ENCODE measurements around the gene CCDC195. TPM values are rescaled to one million over a fixed set of nuclear protein-coding genes. Genes with fewer than 3 reads are reported as not detected.
A peak's percentile ranks its signal among the peaks of the same experiment; 100 is the strongest.

The CCDC195 gene
- total RNA-seq, 1 experiment from 2014 or later: not detected

DNA sequence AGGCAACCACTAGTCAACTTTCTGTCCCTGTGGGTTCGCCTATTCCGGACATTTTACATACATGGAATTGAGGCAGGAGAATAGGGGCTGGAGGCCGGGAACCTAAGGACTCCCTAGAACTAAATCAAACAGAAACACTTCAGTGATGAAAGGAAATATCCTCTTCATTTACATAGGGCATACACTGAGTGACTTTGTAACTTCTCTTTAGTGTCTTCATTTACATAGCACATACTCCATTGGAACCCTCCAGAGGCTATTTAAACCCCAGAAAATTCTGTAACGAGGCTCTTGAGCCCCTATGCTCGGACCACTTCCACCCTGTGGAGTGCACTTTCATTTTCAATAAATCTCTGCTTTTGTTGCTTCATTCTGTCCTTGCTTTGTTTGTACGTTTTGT is 56.5 kb downstream of the CCDC195 start:
- H3F3A ChIP-seq (ENCODE audit: insufficient read depth, low read depth): no peaks in the 10 kb centered on the region
- no peak for TF ChIP-seq EZH2 (IDR thresholded peaks at IDR 0.05; ENCODE audit: low read depth)
- TF ChIP-seq, protein P1, sequence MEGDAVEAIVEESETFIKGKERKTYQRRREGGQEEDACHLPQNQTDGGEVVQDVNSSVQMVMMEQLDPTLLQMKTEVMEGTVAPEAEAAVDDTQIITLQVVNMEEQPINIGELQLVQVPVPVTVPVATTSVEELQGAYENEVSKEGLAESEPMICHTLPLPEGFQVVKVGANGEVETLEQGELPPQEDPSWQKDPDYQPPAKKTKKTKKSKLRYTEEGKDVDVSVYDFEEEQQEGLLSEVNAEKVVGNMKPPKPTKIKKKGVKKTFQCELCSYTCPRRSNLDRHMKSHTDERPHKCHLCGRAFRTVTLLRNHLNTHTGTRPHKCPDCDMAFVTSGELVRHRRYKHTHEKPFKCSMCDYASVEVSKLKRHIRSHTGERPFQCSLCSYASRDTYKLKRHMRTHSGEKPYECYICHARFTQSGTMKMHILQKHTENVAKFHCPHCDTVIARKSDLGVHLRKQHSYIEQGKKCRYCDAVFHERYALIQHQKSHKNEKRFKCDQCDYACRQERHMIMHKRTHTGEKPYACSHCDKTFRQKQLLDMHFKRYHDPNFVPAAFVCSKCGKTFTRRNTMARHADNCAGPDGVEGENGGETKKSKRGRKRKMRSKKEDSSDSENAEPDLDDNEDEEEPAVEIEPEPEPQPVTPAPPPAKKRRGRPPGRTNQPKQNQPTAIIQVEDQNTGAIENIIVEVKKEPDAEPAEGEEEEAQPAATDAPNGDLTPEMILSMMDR (conservative IDR thresholded peaks at IDR 0.05): no peak
- 0 out of 2 replicates have a peak overlapping the region, but pooled peaks have one; percentile 17 for H2AFZ ChIP-seq
- no peak overlapping the region for H3K4me3 ChIP-seq
- no peaks in the 10 kb centered on the region for H4K20me1 ChIP-seq (ENCODE audit: insufficient read depth)
- H3K9me2 ChIP-seq (ENCODE audit: insufficient read depth): no peaks in the 10 kb centered on the region
- no peaks in the 10 kb centered on the region for H3K79me2 ChIP-seq (ENCODE audit: low read depth)
- H3K4me2 ChIP-seq: peak overlapping the region; percentile 6; the same call in 1 of the 2 replicates
- intact Hi-C loops (cut with micrococcal nuclease; ENCODE audit: unreplicated experiment): no loop called here
- ChIA-PET CTCF (no interaction called here), POLR2A (ENCODE audit: unreplicated experiment) (no interaction called here)
- no peaks in the 10 kb centered on the region for H3K36me3 ChIP-seq (ENCODE audit: low read depth)
- H3K9me3 ChIP-seq (ENCODE audit: insufficient read depth, low read depth): peaks cover 15% of the 10 kb centered on the region; the same call in 1 of the 2 replicates
- H3K4me1 ChIP-seq (replicated peaks; ENCODE audit: insufficient read depth): no peaks in the 10 kb centered on the region
- H3K27ac ChIP-seq: no peak overlapping the region
- no TSS peak for BruUV-seq (replicated peaks)
- no peaks in the 10 kb centered on the region for H3K27me3 ChIP-seq (ENCODE audit: insufficient read depth, low read depth)
- no peak for DNase-seq

GRCh38 chr2:224658780-224659405 is 57.3 kb downstream of the CCDC195 start:
- H3K27ac ChIP-seq: no peak overlapping the region
- intact Hi-C loops (cut with micrococcal nuclease; ENCODE audit: unreplicated experiment): no loop called here
- no peak overlapping the region for H2AFZ ChIP-seq
- TF ChIP-seq, protein P1 (conservative IDR thresholded peaks at IDR 0.05): no peak
- no peak for TF ChIP-seq EZH2 (IDR thresholded peaks at IDR 0.05; ENCODE audit: low read depth)
- no peak overlapping the region for H3K4me3 ChIP-seq
- ChIA-PET CTCF (no interaction called here), POLR2A (ENCODE audit: unreplicated experiment) (no interaction called here)
- H4K20me1 ChIP-seq (ENCODE audit: insufficient read depth): no peaks in the 10 kb centered on the region
- no peak overlapping the region for H3K4me2 ChIP-seq
- H3K9me3 ChIP-seq (ENCODE audit: insufficient read depth, low read depth): peaks cover 21% of the 10 kb centered on the region; the same call in 1 of the 2 replicates
- no peaks in the 10 kb centered on the region for H3K79me2 ChIP-seq (ENCODE audit: low read depth)
- BruUV-seq (replicated peaks): no TSS peak
- H3K4me1 ChIP-seq (replicated peaks; ENCODE audit: insufficient read depth): no peaks in the 10 kb centered on the region
- no peaks in the 10 kb centered on the region for H3K9me2 ChIP-seq (ENCODE audit: insufficient read depth)
- no peaks in the 10 kb centered on the region for H3K36me3 ChIP-seq (ENCODE audit: low read depth)
- H3K27me3 ChIP-seq (ENCODE audit: insufficient read depth, low read depth): no peaks in the 10 kb centered on the region
- DNase-seq: no peak
- H3F3A ChIP-seq (ENCODE audit: insufficient read depth, low read depth): no peaks in the 10 kb centered on the region

DNA sequence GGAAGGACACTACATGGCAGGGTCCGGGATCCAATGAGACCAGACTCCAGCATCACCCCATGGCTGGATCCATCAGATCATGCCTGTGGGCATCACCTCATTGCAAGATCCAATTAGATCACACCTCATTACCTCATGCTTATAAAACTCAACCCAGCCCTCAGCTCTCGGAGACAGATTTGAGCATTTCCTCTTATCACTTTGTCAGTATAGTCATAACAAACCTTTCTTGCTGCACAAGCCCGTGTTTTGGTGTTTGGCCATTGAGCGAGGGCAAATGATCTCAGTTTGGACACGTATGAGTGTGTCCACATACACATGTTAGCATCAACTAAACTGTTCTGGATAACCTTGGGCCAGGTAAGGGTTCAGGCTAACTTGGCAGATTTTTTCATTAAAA is 58.8 kb downstream of the CCDC195 start:
- no peaks in the 10 kb centered on the region for H3F3A ChIP-seq (ENCODE audit: insufficient read depth, low read depth)
- H3K4me3 ChIP-seq: no peak overlapping the region
- no peaks in the 10 kb centered on the region for H3K27me3 ChIP-seq (ENCODE audit: insufficient read depth, low read depth)
- intact Hi-C loops (cut with micrococcal nuclease; ENCODE audit: unreplicated experiment): no loop called here
- BruUV-seq (replicated peaks): no TSS peak
- peaks cover 11% of the 10 kb centered on the region; the same call in 1 of the 2 replicates for H3K9me3 ChIP-seq (ENCODE audit: insufficient read depth, low read depth)
- H2AFZ ChIP-seq: no peak overlapping the region
- no peak for DNase-seq
- ChIA-PET POLR2A (ENCODE audit: unreplicated experiment) (interaction anchor here (0.6 kb wide), 1 partner anchor 114 kb away, joined by 4 read pairs; no protein-coding TSS in a partner anchor), CTCF (interaction anchor here (0.5 kb wide), 1 partner anchor 95 kb away, joined by 4 read pairs; no protein-coding TSS in a partner anchor)
- TF ChIP-seq EZH2 (IDR thresholded peaks at IDR 0.05; ENCODE audit: low read depth): no peak
- TF ChIP-seq, protein P1 (conservative IDR thresholded peaks at IDR 0.05): no peak
- no peaks in the 10 kb centered on the region for H4K20me1 ChIP-seq (ENCODE audit: insufficient read depth)
- H3K36me3 ChIP-seq (ENCODE audit: low read depth): no peaks in the 10 kb centered on the region
- H3K27ac ChIP-seq: no peak overlapping the region
- no peaks in the 10 kb centered on the region for H3K79me2 ChIP-seq (ENCODE audit: low read depth)
- H3K4me1 ChIP-seq (replicated peaks; ENCODE audit: insufficient read depth): no peaks in the 10 kb centered on the region
- H3K9me2 ChIP-seq (ENCODE audit: insufficient read depth): no peaks in the 10 kb centered on the region
- no peak overlapping the region for H3K4me2 ChIP-seq
